C4-2B (cell line): ENCODE measurements around the gene AIG1.

Experiments
- CTCF ChIP-seq: fragments of 450-650 bp; conservative IDR thresholded peaks from 2 replicates; pipeline ENCODE4 v1.5.1; 2017; ENCODE audit warnings: mild to moderate bottlenecking
- ZFX ChIP-seq: fragments of 450-650 bp; IDR thresholded peaks from 2 replicates; pipeline ENCODE4 v1.6.1; 2017

- TF ChIP-seq CTCF (no peak), ZFX (no peak)
Observed at GRCh38 chr6:143135325-143135724, 74.6 kb downstream of the AIG1 start.
